ENCODE data around the gene FNDC11. TPM values are rescaled to one million over a fixed set of nuclear protein-coding genes. Genes with fewer than 3 reads are reported as not detected.

Gene FNDC11
- polyA plus RNA-seq, 2 of the 4 experiments (the other 2 are of a cell fraction) = 0.14 to 0.18 TPM

DNA sequence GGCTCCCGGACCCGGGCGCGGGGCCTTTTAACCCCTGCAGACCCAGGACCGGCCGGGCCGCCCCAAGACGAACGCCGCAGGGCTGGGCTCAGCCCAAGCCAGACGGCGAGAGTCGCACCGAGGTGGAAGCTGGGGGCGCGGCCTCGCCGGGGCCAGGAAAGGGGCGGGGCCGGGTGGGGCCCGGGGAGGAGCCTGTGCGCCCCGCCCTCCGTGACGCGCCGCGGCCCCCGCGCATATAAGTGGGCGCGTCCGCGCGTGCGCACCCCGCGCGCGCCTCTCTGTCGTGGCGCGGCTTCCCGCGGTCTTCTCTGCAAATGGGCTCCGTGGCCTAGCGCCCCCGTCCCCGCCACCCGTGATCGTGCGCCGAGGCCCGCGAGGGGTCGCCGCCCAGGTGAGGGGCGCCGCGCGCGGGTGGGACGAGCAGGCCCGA is 33.4 kb upstream of the FNDC11 start, which contains the start of gene PPDPF:
TSS of gene PPDPF (plus strand) at position 262 of the 430 bp plus-strand sequence. CDS start 544 bp downstream, outside the sequence.
- ChIA-PET CTCF (interaction anchor here (0.6 to 6.8 kb wide), 9 partner anchors 10 to 907 kb away, joined by 3 to 75 read pairs (median 5); partner anchors contain the start of genes EEF1A2 and PTK6), POLR2A (interaction anchor here (0.6 to 4.4 kb wide), 24 partner anchors 10 to 563 kb away, joined by 3 to 62 read pairs (median 4); partner anchors contain the start of genes EEF1A2, LKAAEAR1, PTK6 and TCEA2)
- peak; percentile 81 to 82 for DNase-seq (ENCODE audit: low read depth in 1 of 2, low spot score in 1 of 2)
- Histone ChIP-seq H3K27ac (peak within 1 kb of the TSS; percentile 88 to 95), H3K9me3 (peaks cover 13% of the 10 kb centered on the region), H3K4me3 (peak within 1 kb of the TSS; percentile 83), H3K4me1 (peaks cover 10% of the 10 kb centered on the region; the same call in 2 of the 3 replicates), H3K4me2 (peak within 1 kb of the TSS; percentile 93)
- no CpG with 5 or more reads among the region's 64 CpGs for WGBS (ENCODE audit: missing lambda C conversion rate)
- TF ChIP-seq PHF8 (IDR thresholded peaks at IDR 0.05; ENCODE audit: borderline replicate concordance, low read depth) (peak; percentile 36; the same call in 1 of the 2 replicates), JUN (IDR thresholded peaks at IDR 0.05) (peak; percentile 60 to 74; a peak in 3 of 5 replicates), EP300 (IDR thresholded peaks at IDR 0.05) (no peak), ZSCAN20 (CRISPR knock-in tag; IDR thresholded peaks at IDR 0.05) (no peak), ZNF302 (CRISPR knock-in tag; IDR thresholded peaks at IDR 0.05) (no peak), FOSL2 (IDR thresholded peaks at IDR 0.05) (no peak), FOSL2 (CRISPR knock-in tag; IDR thresholded peaks at IDR 0.05) (no peak), POLR2A (IDR thresholded peaks at IDR 0.05; ENCODE audit: low read length) (peak; percentile 87), MAFK (IDR thresholded peaks at IDR 0.05; ENCODE audit: partially characterized antibody) (no peak)
- TF ChIP-seq, protein P1, sequence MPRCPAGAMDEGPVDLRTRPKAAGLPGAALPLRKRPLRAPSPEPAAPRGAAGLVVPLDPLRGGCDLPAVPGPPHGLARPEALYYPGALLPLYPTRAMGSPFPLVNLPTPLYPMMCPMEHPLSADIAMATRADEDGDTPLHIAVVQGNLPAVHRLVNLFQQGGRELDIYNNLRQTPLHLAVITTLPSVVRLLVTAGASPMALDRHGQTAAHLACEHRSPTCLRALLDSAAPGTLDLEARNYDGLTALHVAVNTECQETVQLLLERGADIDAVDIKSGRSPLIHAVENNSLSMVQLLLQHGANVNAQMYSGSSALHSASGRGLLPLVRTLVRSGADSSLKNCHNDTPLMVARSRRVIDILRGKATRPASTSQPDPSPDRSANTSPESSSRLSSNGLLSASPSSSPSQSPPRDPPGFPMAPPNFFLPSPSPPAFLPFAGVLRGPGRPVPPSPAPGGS (IDR thresholded peaks at IDR 0.05) = peak; percentile 90
- TF ChIP-seq, protein P2, sequence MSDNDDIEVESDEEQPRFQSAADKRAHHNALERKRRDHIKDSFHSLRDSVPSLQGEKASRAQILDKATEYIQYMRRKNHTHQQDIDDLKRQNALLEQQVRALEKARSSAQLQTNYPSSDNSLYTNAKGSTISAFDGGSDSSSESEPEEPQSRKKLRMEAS (IDR thresholded peaks at IDR 0.05) = 0 out of 2 replicates have a peak, but pooled peaks have one; percentile 0
- FAIRE-seq = no peak
- peak; percentile 75 to 79 for ATAC-seq

DNA sequence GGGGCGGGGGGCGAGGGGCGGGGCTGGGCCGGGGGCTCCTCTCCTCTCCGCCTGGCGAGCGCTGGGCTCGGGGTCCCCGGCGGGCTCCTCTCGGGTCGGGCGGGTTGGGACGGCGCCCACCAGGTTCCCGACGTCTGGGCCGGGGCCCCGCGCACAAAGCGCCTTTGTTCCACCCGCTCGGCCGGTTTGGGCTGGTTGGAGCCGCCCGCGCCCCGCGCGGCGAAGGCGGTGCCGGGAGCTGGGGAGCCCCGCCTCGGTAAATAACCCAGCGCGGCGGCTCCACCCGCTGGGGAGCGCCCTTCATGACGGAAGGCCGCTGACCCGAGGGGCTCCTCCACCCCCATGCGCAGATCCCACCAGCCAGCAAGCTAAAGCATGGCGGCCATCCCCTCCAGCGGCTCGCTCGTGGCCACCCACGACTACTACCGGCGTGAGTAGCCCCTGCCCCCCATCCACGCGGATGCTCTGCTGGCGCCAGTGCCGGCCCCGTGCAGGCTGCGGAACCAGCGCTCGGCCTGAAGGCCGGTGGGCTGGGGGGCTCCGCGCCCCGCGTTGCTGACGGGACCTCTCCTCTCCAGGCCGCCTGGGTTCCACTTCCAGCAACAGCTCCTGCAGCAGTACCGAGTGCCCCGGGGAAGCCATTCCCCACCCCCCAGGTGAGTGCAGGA is 32.9 kb upstream of the FNDC11 start:
- Histone ChIP-seq H3K4me2 (peak overlapping the region; percentile 93), H3K4me3 (peak overlapping the region; percentile 83), H3K4me1 (peaks cover 10% of the 10 kb centered on the region; the same call in 2 of the 3 replicates), H3K27ac (peak overlapping the region; percentile 88 to 95), H3K9me3 (peaks cover 13% of the 10 kb centered on the region)
- 4% methylated on average over 19 of the region's 68 CpGs for WGBS (ENCODE audit: missing lambda C conversion rate)
- POLR2A ChIA-PET = interaction anchor here (0.6 to 4.4 kb wide), 24 partner anchors 9 to 563 kb away, joined by 3 to 62 read pairs (median 4); partner anchors contain the start of genes EEF1A2, HELZ2, LKAAEAR1 and PRPF6
- DNase-seq (ENCODE audit: low read depth in 1 of 2, low spot score in 1 of 2) = peak; percentile 62 to 69
- ATAC-seq = peak; percentile 63 to 69
- CTCF ChIA-PET = interaction anchor here (1.5 to 6.8 kb wide), 6 partner anchors 10 to 298 kb away, joined by 3 to 75 read pairs (median 6); partner anchors contain the start of genes EEF1A2 and PTK6
- FAIRE-seq = no peak
- TF ChIP-seq ESRRA (IDR thresholded peaks at IDR 0.05; ENCODE audit: borderline replicate concordance, low read length) (no peak), JUN (IDR thresholded peaks at IDR 0.05) (peak in 1 of 2 experiments; percentile 14; a peak in 1 of 5 replicates), MAZ (IDR thresholded peaks at IDR 0.05; ENCODE audit: borderline replicate concordance, low read depth, low read length) (no peak), EP300 (IDR thresholded peaks at IDR 0.05) (no peak), KDM5A (IDR thresholded peaks at IDR 0.05) (0 out of 2 replicates have a peak, but pooled peaks have one; percentile 19)
- TF ChIP-seq, protein P1 (IDR thresholded peaks at IDR 0.05) = peak; percentile 28; the same call in 2 of the 3 replicates
- TF ChIP-seq, protein P3, sequence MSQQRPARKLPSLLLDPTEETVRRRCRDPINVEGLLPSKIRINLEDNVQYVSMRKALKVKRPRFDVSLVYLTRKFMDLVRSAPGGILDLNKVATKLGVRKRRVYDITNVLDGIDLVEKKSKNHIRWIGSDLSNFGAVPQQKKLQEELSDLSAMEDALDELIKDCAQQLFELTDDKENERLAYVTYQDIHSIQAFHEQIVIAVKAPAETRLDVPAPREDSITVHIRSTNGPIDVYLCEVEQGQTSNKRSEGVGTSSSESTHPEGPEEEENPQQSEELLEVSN (IDR thresholded peaks at IDR 0.05; ENCODE audit: borderline replicate concordance, low read depth) = 0 out of 2 replicates have a peak, but pooled peaks have one; percentile 15
- TF ChIP-seq, protein P4, sequence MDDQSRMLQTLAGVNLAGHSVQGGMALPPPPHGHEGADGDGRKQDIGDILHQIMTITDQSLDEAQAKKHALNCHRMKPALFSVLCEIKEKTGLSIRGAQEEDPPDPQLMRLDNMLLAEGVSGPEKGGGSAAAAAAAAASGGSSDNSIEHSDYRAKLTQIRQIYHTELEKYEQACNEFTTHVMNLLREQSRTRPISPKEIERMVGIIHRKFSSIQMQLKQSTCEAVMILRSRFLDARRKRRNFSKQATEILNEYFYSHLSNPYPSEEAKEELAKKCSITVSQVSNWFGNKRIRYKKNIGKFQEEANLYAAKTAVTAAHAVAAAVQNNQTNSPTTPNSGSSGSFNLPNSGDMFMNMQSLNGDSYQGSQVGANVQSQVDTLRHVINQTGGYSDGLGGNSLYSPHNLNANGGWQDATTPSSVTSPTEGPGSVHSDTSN (IDR thresholded peaks at IDR 0.05) = no peak
